SIG-M5 treated with dmso at 0.1 percent for 504 hours (cell line): Measurements from ENCODE around the gene RNF44.
A peak's percentile ranks its signal among the peaks of the same experiment; 100 is the strongest.

Experiments used
- DNase-seq: peaks from one replicate; lab custom pipeline; 2025; ENCODE audit not compliant: unreplicated experiment; lab: John Stamatoyannopoulos, UW

The RNF44 gene

GRCh38 chr5:176535664-176536131, 1.5 kb downstream of the RNF44 start:
- no peak for DNase-seq

- DNase-seq, result peak; percentile 88
Observed at GRCh38 chr5:176535101-176535663, 2.0 kb downstream of the RNF44 start.

GRCh38 chr5:176534640-176535039, 2.6 kb downstream of the RNF44 start:
- DNase-seq, result no peak

- peak; percentile 80 for DNase-seq
Observed at GRCh38 chr5:176533894-176534611, 3.1 kb downstream of the RNF44 start.

DNA sequence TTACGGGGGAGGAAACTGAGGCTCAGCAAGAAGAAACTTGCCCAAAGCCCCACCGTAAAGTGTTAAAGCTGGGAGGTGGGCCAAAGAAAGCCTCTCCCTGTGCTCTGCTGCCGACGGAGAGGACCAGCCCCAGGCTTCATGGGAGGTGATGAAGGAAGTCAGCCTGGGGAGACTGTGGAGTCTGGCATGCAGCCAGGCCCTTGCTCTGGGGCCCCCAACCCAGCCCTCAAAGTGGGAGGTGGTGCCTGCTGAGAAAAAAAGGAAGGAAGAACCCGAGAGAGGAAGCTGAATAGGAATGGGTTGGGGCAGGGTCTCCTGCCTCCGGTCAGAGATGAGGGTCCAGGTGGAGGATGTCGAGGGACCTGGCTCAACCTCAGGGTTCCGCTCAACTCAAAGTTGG, 3.8 kb downstream of the RNF44 start:
- peak; percentile 94 for DNase-seq

- no peak for DNase-seq
Observed at GRCh38 chr5:176532795-176533194, 4.4 kb downstream of the RNF44 start.

- no peak for DNase-seq
Observed at GRCh38 chr5:176531902-176532493, 5.2 kb downstream of the RNF44 start.

DNA sequence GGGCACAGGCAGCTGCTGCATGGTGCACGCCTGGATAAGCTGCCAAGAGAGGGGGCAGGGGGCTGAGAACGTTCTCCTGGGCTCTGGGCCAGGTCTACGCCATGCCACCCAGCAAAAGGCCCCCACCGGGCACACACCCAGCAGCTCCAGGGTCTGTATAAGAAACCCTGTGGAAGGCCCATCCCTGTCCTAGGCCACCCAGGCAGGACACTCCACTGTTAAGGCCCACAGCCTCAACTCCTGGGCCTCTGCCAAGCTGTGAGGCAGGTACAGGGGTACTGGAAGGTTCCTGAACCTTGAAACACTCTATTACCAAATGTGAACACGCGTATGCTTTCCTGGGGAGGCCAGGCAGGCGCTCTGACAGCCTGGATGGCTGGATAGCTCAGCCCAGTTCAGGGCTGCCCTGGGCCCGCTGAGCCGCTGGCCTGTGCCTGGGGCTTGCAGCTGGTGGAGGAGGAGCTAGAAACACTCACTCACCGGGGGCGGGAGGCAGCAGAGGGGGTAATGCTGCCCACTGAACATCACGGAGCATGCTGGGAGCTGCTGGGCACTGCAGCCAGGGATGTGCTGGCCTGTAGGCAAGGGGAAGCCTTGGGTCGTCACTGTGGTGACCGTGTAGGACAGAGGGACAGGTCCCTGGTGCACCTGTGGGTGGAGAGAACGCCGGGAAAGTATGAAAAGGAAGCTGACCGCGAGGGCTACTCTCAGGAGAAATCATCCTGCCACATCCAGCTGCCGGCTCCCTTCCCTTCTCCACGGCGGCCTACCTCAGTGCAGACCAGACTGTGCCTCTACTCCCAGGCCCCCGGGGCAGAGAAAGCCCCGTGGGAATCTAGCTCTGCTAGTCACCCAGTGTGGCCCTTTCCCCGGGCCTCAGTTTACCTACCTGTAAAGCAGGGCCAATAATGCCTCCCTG, 6.0 kb downstream of the RNF44 start:
- DNase-seq, result no peak

DNA sequence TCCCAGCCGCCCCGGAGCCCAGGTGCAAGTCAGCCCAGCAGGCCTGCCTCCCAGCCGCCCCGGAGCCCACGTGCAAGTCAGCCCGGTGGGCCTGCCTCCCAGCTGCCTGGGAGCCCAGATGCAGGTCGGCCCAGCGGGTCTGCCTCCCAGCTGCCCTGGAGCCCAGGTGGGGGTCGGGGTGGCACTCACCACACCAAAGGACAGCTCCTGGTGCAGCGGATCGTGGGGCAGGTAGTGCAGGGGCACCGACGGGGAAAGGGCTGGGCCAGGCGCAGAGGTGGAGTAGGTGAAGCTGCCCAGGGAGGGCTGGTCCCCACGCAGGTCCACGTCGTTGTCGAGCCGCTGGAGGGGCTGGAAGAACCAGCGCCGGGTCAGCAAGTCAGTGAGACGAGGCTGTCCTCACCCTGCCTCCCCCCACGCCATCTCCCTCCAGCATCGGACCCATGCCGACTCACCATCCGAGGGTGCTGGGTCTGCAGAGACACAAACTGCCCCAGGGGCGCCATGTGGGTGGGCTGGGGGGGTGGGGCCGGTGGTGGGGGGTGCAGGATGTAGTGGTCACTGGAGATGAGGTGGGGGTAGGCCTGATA, 6.7 kb downstream of the RNF44 start:
- DNase-seq, result no peak

GRCh38 chr5:176529741-176530141, 7.5 kb downstream of the RNF44 start:
- DNase-seq, result no peak

DNA sequence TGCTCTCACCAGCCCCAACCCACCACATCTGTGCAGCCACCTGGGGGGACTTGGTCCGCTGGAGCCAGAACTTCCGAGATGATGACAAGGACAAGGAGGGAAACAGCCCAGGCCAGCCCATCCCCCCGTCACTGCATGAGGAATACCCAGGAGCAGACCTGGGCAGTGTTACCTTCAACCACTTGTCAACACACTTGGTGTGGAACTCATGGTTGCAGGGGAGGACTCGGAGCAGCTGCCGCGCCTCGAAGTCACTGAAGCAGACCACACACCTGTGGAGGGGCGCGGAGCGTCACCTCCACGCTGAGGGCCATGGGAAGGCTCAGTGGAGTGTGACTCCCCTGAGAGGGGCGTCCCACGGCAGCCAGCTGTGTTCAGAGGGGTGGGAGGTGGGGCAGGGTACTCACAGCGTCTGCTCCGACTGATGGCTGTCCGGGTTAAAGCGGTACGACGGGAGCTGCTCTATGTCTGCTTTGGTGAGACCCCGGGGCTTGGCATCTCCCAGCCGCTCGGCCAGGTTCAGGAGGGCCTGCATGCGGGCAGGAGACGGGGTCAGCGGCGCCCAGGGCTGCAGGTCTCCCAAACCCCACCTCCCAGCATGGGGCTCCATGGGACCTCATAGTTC, 8.0 kb downstream of the RNF44 start:
- DNase-seq, result no peak

DNA sequence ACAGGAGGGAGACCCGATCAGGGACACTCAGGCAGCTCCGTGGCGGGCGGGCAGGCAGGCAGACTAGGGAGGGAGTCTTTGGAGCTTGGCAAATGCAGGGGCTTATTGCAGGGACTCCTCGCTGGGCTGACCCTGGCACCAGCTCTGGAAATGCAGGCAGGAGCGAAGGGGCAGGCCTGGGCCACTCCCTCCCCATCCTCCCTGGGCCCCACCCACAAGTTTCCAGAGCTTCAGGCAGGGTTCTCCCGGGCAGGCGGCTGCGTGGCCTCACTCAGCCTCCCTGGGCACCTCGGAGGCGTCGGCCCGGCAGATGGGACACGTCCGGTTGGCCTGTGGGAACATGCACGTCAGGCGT, 8.5 kb downstream of the RNF44 start:
- DNase-seq, result no peak

GRCh38 chr5:176528301-176528700, 8.9 kb downstream of the RNF44 start:
- no peak for DNase-seq

DNA sequence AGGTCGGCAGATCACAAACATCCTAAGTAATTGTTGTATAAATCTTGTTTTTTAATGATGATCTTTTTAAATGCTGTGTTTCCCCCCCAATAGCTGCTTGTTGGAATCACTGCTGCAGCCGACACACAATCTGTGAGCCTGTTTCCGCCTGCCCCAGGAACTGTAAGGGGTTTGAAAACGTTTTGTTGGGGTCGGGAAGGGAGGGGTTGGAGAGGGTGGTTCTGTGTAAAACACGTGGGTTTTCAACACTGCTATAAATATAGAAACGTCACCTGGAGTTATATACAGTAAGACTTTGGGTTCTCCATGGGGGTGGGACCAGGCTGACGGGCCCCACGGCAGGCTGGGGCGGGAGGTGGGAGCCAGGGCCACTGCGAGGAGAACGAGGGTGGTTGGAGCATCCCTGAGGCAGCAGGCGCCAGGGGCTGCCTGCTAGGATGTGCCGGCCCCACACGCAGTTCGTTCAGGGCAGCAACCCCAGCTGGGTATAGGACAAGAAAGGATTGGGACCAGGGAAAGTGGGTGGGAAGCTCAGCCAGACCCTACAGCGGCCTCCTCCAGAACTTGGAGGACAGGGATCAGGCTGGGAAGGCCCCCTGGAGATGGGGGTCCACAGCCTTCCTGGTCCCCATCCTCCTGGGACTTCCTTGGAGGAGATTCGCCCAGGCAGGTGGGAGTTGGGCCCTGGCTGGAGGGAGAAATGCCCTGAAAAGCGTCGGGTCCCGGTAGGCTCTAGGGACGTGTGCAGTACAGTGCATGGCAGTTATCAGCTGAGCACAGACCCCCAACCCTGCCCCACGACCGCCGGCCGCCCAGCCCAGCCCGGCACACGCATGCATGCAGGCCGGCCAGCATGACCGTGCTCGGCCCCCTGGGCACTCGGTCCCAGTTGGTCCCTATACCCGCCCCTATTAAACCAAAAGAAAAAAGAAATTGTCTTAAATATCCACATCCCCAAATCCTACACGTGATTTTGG, 9.7 kb downstream of the RNF44 start:
- DNase-seq, result no peak

GRCh38 chr5:176526462-176526861, 10.7 kb downstream of the RNF44 start:
- no peak for DNase-seq

- no peak for DNase-seq
Observed at GRCh38 chr5:176525677-176526076, 11.5 kb downstream of the RNF44 start.

DNA sequence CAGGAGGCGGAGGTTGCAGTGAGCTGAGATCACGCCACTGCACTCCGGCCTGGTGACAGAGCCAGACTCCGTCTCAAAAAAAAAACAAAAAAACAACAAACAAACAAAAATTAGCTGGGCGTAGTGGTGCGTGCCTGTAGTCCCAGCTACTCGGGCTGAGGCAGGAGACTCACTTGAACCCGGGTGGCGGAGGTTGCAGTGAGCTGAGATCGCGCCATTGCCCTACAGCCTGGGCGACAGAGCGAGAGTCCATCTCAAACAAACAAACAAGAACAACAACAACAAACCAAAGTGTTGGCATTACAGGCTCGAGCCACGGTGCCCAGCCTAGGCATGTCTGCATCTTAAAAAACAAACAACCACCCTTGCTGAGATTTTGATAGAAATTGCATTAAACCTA, 12.2 kb downstream of the RNF44 start:
- DNase-seq, result no peak

GRCh38 chr5:176524138-176524537, 13.1 kb downstream of the RNF44 start:
- DNase-seq, result no peak

DNA sequence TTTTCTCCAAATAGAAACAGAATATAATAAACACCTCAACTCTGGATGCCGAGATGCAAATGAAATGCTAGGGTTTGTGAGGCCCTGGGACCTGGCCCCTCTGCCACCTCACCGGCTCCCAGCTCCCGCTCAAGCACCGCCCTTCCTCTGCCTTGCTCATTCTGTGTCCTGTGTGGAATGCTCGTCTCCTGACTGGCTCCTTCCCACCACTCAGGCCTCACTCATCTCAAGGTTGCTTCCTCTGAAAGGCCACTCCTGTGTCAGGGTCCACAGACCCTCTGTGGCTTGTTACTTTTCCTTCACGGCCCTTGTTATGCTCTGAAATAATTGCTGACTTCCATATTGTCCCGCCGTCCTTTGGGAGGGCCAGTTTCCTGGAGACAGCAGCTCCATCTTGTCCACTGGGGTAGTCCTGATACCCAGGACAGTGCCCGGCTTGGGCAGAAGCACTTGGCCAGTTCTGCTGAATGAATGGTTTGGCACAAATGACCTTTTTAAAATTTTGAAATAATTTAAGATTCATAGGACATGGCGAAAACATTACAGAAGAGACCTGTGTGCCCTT, 15.4 kb downstream of the RNF44 start:
- DNase-seq, result no peak
